Ectodermal cell (in vitro differentiated cells): Measurements from ENCODE around the gene CDC25C.
"Not testable (repeated sequence)": the region's sequence is repeated elsewhere in the genome, so short reads cannot be mapped to it uniquely, and the experiment has no call there.

Experiments
- H3K27ac ChIP-seq: 2 replicates; pipeline ENCODE4 v1.7.0; 2013; ENCODE audit warnings: mild to moderate bottlenecking, low read depth, low read length; ENCODE audit not compliant: insufficient read depth, poor library complexity, severe bottlenecking
- H3K27me3 ChIP-seq: 2 replicates; pipeline ENCODE4 v1.7.0; 2013; ENCODE audit warnings: mild to moderate bottlenecking, low read length; ENCODE audit not compliant: insufficient read depth, control insufficient read depth, poor library complexity, severe bottlenecking
- H3K36me3 ChIP-seq: one replicate; pipeline ENCODE4 v1.7.0; 2013; ENCODE audit warnings: low read length; ENCODE audit not compliant: control insufficient read depth, insufficient read depth
- H3K4me1 ChIP-seq: one replicate; pipeline ENCODE4 v1.7.0; 2013; ENCODE audit warnings: low read length; ENCODE audit not compliant: control insufficient read depth, insufficient read depth
- H3K4me3 ChIP-seq: 2 replicates; pipeline ENCODE4 v1.7.0; 2013; ENCODE audit warnings: low read depth, low read length, control low read depth; ENCODE audit not compliant: insufficient read depth
- H3K9me3 ChIP-seq: 2 replicates; pipeline ENCODE4 v1.7.0; 2013; ENCODE audit warnings: mild to moderate bottlenecking, low read length, moderate library complexity; ENCODE audit not compliant: control insufficient read depth
- WGBS, 2 experiments: methylation state at CpG; one replicate each; pipeline ENCODE4 v1.1.7; 2013; ENCODE audit warnings: missing lambda C conversion rate in 2 of 2; 5-methylcytosine and 5-hydroxymethylcytosine counted together

The CDC25C gene

GRCh38 chr5:138257583-138257982 lies 74.0 kb downstream of the CDC25C start:
- Histone ChIP-seq H3K9me3 (no peaks in the 10 kb centered on the region), H3K4me3 (no peak overlapping the region), H3K36me3 (no peaks in the 10 kb centered on the region), H3K27ac (no peak overlapping the region), H3K27me3 (no peaks in the 10 kb centered on the region), H3K4me1 (no peaks in the 10 kb centered on the region)
- 95 to 96% methylated on average over 29 of the region's 29 CpGs for WGBS, 2 experiments

- H3K36me3 ChIP-seq: no peaks in the 10 kb centered on the region
- no peaks in the 10 kb centered on the region for H3K27me3 ChIP-seq
- no peak overlapping the region for H3K4me3 ChIP-seq
- H3K9me3 ChIP-seq: no peaks in the 10 kb centered on the region
- H3K27ac ChIP-seq: no peak overlapping the region
- H3K4me1 ChIP-seq: no peaks in the 10 kb centered on the region
- 45 to 65% methylated on average over 3 of the region's 3 CpGs for WGBS, 2 experiments
Measured at GRCh38 chr5:138252944-138253343, 78.7 kb downstream of the CDC25C start.

- peaks cover 21% of the 10 kb centered on the region for H3K4me1 ChIP-seq
- H3K9me3 ChIP-seq, H3K36me3 ChIP-seq, H3K4me3 ChIP-seq, H3K27ac ChIP-seq, H3K27me3 ChIP-seq: not testable (repeated sequence)
- 81 to 89% methylated on average over 2 of the region's 2 CpGs for WGBS, 2 experiments
Measured at GRCh38 chr5:138247800-138248199, 83.8 kb downstream of the CDC25C start.

GRCh38 chr5:138246822-138247221 lies 84.8 kb downstream of the CDC25C start:
- no peak overlapping the region for H3K4me3 ChIP-seq
- peaks cover 13% of the 10 kb centered on the region for H3K27me3 ChIP-seq
- no peaks in the 10 kb centered on the region for H3K36me3 ChIP-seq
- no peak overlapping the region for H3K27ac ChIP-seq
- H3K9me3 ChIP-seq: no peaks in the 10 kb centered on the region
- H3K4me1 ChIP-seq: peaks cover 28% of the 10 kb centered on the region
- WGBS, 2 experiments: 88 to 92% methylated on average over 2 to 4 of the region's 4 CpGs

GRCh38 chr5:138246334-138246733 lies 85.3 kb downstream of the CDC25C start:
- H3K4me1 ChIP-seq: peaks cover 28% of the 10 kb centered on the region
- no peaks in the 10 kb centered on the region for H3K36me3 ChIP-seq

GRCh38 chr5:138245717-138246116 lies 85.9 kb downstream of the CDC25C start:
- Histone ChIP-seq H3K4me3 (no peak overlapping the region), H3K27me3 (peaks cover 24% of the 10 kb centered on the region), H3K9me3 (no peaks in the 10 kb centered on the region), H3K36me3 (no peaks in the 10 kb centered on the region), H3K27ac (peak overlapping the region; percentile 38), H3K4me1 (peaks cover 28% of the 10 kb centered on the region)
- 18 to 30% methylated on average over 1 of the region's 1 CpG for WGBS, 2 experiments

More at GRCh38 chr5:138246334-138246733, 85.3 kb downstream of the CDC25C start:
- WGBS, 2 experiments: 93% methylated on average over 4 of the region's 4 CpGs
- Histone ChIP-seq H3K9me3 (no peaks in the 10 kb centered on the region), H3K4me3 (no peak overlapping the region), H3K27me3 (peaks cover 18% of the 10 kb centered on the region), H3K27ac (no peak overlapping the region)

GRCh38 chr5:138243794-138244193 lies 87.8 kb downstream of the CDC25C start:
- no peaks in the 10 kb centered on the region for H3K9me3 ChIP-seq
- WGBS, 2 experiments: 63 to 72% methylated on average over 2 of the region's 2 CpGs
- no peaks in the 10 kb centered on the region for H3K36me3 ChIP-seq
- H3K4me3 ChIP-seq: no peak overlapping the region
- no peak overlapping the region for H3K27ac ChIP-seq
- H3K4me1 ChIP-seq: peaks cover 28% of the 10 kb centered on the region
- peaks cover 42% of the 10 kb centered on the region for H3K27me3 ChIP-seq

GRCh38 chr5:138241688-138242571 lies 89.7 kb downstream of the CDC25C start:
- Histone ChIP-seq H3K27ac (no peak overlapping the region), H3K27me3 (peaks cover 44% of the 10 kb centered on the region), H3K9me3 (no peaks in the 10 kb centered on the region), H3K4me1 (peaks cover 28% of the 10 kb centered on the region), H3K36me3 (no peaks in the 10 kb centered on the region), H3K4me3 (peak overlapping the region; percentile 40)
- 8 to 9% methylated on average over 65 to 66 of the region's 67 CpGs for WGBS, 2 experiments

- WGBS, 2 experiments: 89 to 90% methylated on average over 3 of the region's 3 CpGs
- Histone ChIP-seq H3K36me3 (no peaks in the 10 kb centered on the region), H3K9me3 (no peaks in the 10 kb centered on the region), H3K4me1 (peaks cover 19% of the 10 kb centered on the region), H3K4me3 (no peak overlapping the region), H3K27me3 (peaks cover 44% of the 10 kb centered on the region), H3K27ac (no peak overlapping the region)
Measured at GRCh38 chr5:138240650-138241385, 90.8 kb downstream of the CDC25C start.

- no peaks in the 10 kb centered on the region for H3K36me3 ChIP-seq
- H3K9me3 ChIP-seq: no peaks in the 10 kb centered on the region
- WGBS, 2 experiments: 95 to 97% methylated on average over 1 of the region's 1 CpG
- peaks cover 41% of the 10 kb centered on the region for H3K27me3 ChIP-seq
- H3K4me1 ChIP-seq: peaks cover 8% of the 10 kb centered on the region
- no peak overlapping the region for H3K27ac ChIP-seq
- H3K4me3 ChIP-seq: no peak overlapping the region
Measured at GRCh38 chr5:138238034-138238433, 93.6 kb downstream of the CDC25C start.
